HepG2 (cell line): ENCODE data around the gene MEX3A. TPM values are rescaled to one million over a fixed set of nuclear protein-coding genes. Genes with fewer than 3 reads are reported as not detected.

Source experiments
- CC2D1A ChIP-seq: sonication (generic); formaldehyde crosslinking; IDR thresholded peaks from 2 replicates; pipeline ENCODE4 v1.8.1; 2023; ENCODE audit warnings: mild to moderate bottlenecking, missing genetic modification reagents
- FOXO1 ChIP-seq: sonication (generic); formaldehyde crosslinking; IDR thresholded peaks from 2 replicates; pipeline ENCODE4 v1.4.0; 2020; ENCODE audit warnings: missing genetic modification reagents
- HNF4G ChIP-seq, 2 experiments: sonication (generic) in 1 of 2; formaldehyde crosslinking in 1 of 2; IDR thresholded peaks; 2 replicates each; pipeline versions ENCODE4 v1.4.0 to v1.6.1; 2011 to 2020; ENCODE audit warnings: borderline replicate concordance in 2 of 2, low read depth in 2 of 2, mild to moderate bottlenecking in 2 of 2, low read length in 1 of 2, missing genetic modification reagents in 1 of 2, moderate library complexity in 1 of 2
- SMAD3 ChIP-seq: sonication (generic); formaldehyde crosslinking; IDR thresholded peaks from 2 replicates; pipeline ENCODE4 v1.4.0; 2020; ENCODE audit warnings: missing genetic modification reagents
- ZNF235 ChIP-seq: sonication (generic); formaldehyde crosslinking; IDR thresholded peaks from 2 replicates; pipeline ENCODE4 v1.8.1; 2023; ENCODE audit warnings: mild to moderate bottlenecking, missing genetic modification reagents, borderline replicate concordance
- ZNF251 ChIP-seq: sonication (generic); formaldehyde crosslinking; IDR thresholded peaks from 2 replicates; pipeline ENCODE4 v1.9.0; 2021; ENCODE audit warnings: mild to moderate bottlenecking, missing genetic modification reagents
- ZNF556 ChIP-seq: sonication (generic); formaldehyde crosslinking; IDR thresholded peaks from 2 replicates; pipeline ENCODE4 v1.4.0; 2020; ENCODE audit warnings: mild to moderate bottlenecking, missing genetic modification reagents, borderline replicate concordance
- polyA plus RNA-seq, 8 experiments: library from polyadenylated mRNA; depleted of rRNA in 3 of 8; stranded (reverse) in 7 of 8; unstranded in 1 of 8; fragments of >200 nt; fragmentation: Illumina TruSeq in 4 of 8; extraction: Trizol in 4 of 8; gene quantifications; 2 replicates each; pipeline versions ENCODE4 v1.2.1 to v1.2.3, GENCODE V29; 2011 to 2016; ENCODE audit warnings: low read depth in 4 of 8, missing spikeins in 1 of 8, mixed read lengths in 1 of 8; ENCODE audit not compliant: insufficient read depth in 1 of 8
- total RNA-seq, 5 experiments: library from RNA; depleted of rRNA; stranded (reverse); fragments of >200 nt; fragmentation: Illumina TruSeq; extraction: Trizol; gene quantifications; 2 replicates each; pipeline ENCODE4 v1.2.3, GENCODE V29; 2016; ENCODE audit warnings: low read depth in 1 of 5
- TF ChIP-seq, protein P1 (sequence below): IDR thresholded peaks from 2 replicates; pipeline ENCODE4 v1.6.1; 2012; ENCODE audit warnings: low read length, improper control_type of control experiment
- TF ChIP-seq, protein P2 (sequence below): sonication (generic); formaldehyde crosslinking; IDR thresholded peaks from 2 replicates; pipeline ENCODE4 v1.4.0; 2020; ENCODE audit warnings: mild to moderate bottlenecking, missing genetic modification reagents
- TF ChIP-seq, protein P3 (sequence below): sonication (generic); formaldehyde crosslinking; IDR thresholded peaks from 2 replicates; pipeline ENCODE4 v1.4.0; 2020; ENCODE audit warnings: mild to moderate bottlenecking, low read depth, missing genetic modification reagents
- TF ChIP-seq, protein P4 (sequence below): sonication (generic); formaldehyde crosslinking; conservative IDR thresholded peaks from 2 replicates; pipeline ENCODE4 v1.4.0; 2020; ENCODE audit warnings: missing genetic modification reagents
- TF ChIP-seq, protein P5 (sequence below), 2 experiments: fragments of 450-650 bp in 1 of 2; sonication (generic) in 1 of 2; formaldehyde crosslinking in 1 of 2; IDR thresholded peaks; 2 replicates each; pipeline versions ENCODE4 v1.6.1 to v1.8.0; 2016 to 2022; ENCODE audit warnings: antibody characterized with exemption in 1 of 2, mild to moderate bottlenecking in 1 of 2, missing genetic modification reagents in 1 of 2

The MEX3A gene
- total and polyA plus RNA-seq, 2 of the 13 experiments (the other 11 are each of a cell fraction or from before 2014, with no cell fraction given): 7.6 to 9.1 TPM

DNA sequence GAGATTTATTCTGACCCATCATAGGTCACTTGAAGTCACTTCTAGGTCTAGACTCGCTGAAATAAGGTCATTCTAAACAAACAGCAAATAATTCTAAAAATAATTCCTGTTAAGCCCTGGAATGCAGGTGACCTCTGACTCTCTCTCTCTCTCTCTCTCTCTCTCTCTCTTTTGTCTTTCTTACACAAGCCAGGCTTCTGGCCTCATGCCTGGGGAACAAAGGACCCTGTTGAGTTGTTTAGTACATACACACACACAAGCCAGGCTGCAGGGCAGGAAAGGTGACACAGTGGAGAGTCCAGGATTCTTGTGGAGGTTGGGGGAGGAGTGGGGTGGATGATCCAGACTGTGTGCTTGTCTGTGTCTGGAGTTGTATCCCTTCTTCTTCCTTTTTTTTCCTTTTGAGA is 4.0 kb upstream of the MEX3A start (continued):
- TF ChIP-seq, protein P1, sequence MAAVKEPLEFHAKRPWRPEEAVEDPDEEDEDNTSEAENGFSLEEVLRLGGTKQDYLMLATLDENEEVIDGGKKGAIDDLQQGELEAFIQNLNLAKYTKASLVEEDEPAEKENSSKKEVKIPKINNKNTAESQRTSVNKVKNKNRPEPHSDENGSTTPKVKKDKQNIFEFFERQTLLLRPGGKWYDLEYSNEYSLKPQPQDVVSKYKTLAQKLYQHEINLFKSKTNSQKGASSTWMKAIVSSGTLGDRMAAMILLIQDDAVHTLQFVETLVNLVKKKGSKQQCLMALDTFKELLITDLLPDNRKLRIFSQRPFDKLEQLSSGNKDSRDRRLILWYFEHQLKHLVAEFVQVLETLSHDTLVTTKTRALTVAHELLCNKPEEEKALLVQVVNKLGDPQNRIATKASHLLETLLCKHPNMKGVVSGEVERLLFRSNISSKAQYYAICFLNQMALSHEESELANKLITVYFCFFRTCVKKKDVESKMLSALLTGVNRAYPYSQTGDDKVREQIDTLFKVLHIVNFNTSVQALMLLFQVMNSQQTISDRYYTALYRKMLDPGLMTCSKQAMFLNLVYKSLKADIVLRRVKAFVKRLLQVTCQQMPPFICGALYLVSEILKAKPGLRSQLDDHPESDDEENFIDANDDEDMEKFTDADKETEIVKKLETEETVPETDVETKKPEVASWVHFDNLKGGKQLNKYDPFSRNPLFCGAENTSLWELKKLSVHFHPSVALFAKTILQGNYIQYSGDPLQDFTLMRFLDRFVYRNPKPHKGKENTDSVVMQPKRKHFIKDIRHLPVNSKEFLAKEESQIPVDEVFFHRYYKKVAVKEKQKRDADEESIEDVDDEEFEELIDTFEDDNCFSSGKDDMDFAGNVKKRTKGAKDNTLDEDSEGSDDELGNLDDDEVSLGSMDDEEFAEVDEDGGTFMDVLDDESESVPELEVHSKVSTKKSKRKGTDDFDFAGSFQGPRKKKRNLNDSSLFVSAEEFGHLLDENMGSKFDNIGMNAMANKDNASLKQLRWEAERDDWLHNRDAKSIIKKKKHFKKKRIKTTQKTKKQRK: no peak
- TF ChIP-seq HNF4G (IDR thresholded peaks at IDR 0.05; ENCODE audit: borderline replicate concordance, low read depth, low read length) (peak; percentile 94), HNF4G (CRISPR knock-in tag; IDR thresholded peaks at IDR 0.05; ENCODE audit: borderline replicate concordance, low read depth) (peak; percentile 61; the same call in 1 of the 2 replicates), ZNF235 (CRISPR knock-in tag) (no peak), FOXO1 (CRISPR knock-in tag) (peak; percentile 73), SMAD3 (peak; percentile 82), ZNF556 (CRISPR knock-in tag) (no peak), ZNF251 (no peak), CC2D1A (CRISPR knock-in tag) (no peak)
- TF ChIP-seq, protein P2, sequence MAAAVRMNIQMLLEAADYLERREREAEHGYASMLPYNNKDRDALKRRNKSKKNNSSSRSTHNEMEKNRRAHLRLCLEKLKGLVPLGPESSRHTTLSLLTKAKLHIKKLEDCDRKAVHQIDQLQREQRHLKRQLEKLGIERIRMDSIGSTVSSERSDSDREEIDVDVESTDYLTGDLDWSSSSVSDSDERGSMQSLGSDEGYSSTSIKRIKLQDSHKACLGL (CRISPR knock-in tag): no peak
- TF ChIP-seq, protein P3, sequence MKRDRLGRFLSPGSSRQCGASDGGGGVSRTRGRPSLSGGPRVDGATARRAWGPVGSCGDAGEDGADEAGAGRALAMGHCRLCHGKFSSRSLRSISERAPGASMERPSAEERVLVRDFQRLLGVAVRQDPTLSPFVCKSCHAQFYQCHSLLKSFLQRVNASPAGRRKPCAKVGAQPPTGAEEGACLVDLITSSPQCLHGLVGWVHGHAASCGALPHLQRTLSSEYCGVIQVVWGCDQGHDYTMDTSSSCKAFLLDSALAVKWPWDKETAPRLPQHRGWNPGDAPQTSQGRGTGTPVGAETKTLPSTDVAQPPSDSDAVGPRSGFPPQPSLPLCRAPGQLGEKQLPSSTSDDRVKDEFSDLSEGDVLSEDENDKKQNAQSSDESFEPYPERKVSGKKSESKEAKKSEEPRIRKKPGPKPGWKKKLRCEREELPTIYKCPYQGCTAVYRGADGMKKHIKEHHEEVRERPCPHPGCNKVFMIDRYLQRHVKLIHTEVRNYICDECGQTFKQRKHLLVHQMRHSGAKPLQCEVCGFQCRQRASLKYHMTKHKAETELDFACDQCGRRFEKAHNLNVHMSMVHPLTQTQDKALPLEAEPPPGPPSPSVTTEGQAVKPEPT (CRISPR knock-in tag): no peak
- TF ChIP-seq, protein P4, sequence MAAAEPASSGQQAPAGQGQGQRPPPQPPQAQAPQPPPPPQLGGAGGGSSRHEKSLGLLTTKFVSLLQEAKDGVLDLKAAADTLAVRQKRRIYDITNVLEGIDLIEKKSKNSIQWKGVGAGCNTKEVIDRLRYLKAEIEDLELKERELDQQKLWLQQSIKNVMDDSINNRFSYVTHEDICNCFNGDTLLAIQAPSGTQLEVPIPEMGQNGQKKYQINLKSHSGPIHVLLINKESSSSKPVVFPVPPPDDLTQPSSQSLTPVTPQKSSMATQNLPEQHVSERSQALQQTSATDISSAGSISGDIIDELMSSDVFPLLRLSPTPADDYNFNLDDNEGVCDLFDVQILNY (CRISPR knock-in tag): no peak
- TF ChIP-seq, protein P5, sequence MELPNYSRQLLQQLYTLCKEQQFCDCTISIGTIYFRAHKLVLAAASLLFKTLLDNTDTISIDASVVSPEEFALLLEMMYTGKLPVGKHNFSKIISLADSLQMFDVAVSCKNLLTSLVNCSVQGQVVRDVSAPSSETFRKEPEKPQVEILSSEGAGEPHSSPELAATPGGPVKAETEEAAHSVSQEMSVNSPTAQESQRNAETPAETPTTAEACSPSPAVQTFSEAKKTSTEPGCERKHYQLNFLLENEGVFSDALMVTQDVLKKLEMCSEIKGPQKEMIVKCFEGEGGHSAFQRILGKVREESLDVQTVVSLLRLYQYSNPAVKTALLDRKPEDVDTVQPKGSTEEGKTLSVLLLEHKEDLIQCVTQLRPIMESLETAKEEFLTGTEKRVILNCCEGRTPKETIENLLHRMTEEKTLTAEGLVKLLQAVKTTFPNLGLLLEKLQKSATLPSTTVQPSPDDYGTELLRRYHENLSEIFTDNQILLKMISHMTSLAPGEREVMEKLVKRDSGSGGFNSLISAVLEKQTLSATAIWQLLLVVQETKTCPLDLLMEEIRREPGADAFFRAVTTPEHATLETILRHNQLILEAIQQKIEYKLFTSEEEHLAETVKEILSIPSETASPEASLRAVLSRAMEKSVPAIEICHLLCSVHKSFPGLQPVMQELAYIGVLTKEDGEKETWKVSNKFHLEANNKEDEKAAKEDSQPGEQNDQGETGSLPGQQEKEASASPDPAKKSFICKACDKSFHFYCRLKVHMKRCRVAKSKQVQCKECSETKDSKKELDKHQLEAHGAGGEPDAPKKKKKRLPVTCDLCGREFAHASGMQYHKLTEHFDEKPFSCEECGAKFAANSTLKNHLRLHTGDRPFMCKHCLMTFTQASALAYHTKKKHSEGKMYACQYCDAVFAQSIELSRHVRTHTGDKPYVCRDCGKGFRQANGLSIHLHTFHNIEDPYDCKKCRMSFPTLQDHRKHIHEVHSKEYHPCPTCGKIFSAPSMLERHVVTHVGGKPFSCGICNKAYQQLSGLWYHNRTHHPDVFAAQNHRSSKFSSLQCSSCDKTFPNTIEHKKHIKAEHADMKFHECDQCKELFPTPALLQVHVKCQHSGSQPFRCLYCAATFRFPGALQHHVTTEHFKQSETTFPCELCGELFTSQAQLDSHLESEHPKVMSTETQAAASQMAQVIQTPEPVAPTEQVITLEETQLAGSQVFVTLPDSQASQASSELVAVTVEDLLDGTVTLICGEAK (IDR thresholded peaks at IDR 0.05): no peak
- TF ChIP-seq, protein P5 (CRISPR knock-in tag; IDR thresholded peaks at IDR 0.05): peak; percentile 64; the same call in 1 of the 2 replicates
